GM18868 (cell line): ENCODE data around the gene SGMS1.

Experiments used
- ATAC-seq: cut with Tn5 transposase; IDR thresholded peaks from one replicate; pipeline ENCODE4 v1.9.1; 2021; ENCODE audit warnings: mild to moderate bottlenecking, moderate library complexity; ENCODE audit not compliant: unreplicated experiment

Gene SGMS1

DNA sequence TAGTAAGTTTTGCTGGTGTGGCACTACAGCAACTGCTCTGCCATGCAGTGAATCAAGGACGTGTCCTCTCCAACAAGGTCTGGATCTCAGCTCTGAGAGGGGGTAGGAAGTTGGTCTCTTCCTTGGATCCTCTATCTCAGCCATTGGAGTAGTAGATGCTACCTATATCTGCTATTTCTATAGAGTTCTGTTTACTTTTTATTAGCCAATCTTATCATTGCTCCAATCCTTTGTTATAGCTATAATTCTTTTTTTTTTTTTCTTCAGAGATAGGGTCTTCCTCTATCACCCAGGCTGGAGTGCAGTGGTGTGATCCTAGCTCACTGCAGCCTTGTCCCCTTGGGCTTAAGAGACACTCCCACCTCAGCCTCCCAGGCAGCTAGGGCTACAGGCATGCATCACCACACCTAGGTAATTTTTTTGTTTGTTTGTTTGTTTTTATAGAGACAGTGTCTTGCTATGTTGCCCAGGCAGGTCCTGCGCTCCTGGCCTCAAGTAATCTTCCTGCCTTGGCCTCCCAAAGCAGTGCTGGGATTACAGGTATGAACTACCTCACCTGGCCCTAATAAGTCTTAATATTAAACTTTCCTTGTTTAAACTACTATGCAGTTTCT lies 217.2 kb downstream of the SGMS1 start:
- no peak for ATAC-seq

DNA sequence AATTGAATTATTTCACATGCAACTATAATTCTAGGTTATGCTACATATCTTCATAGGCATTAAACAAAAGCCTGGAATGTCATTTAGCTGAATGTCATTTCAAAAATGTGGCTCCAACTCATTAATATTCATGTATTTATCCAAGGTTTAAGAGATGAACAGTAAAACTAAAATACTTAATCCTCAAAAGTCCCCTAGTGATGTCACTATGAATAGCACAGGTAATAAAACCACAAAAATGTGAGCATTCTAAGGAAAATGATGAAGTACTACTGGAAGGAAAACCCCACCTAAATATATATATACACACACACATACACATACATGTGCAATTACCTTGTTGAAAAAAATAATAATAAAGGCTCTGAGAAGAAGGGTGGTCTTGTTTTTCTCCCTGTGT lies 218.0 kb downstream of the SGMS1 start:
- ATAC-seq: no peak

DNA sequence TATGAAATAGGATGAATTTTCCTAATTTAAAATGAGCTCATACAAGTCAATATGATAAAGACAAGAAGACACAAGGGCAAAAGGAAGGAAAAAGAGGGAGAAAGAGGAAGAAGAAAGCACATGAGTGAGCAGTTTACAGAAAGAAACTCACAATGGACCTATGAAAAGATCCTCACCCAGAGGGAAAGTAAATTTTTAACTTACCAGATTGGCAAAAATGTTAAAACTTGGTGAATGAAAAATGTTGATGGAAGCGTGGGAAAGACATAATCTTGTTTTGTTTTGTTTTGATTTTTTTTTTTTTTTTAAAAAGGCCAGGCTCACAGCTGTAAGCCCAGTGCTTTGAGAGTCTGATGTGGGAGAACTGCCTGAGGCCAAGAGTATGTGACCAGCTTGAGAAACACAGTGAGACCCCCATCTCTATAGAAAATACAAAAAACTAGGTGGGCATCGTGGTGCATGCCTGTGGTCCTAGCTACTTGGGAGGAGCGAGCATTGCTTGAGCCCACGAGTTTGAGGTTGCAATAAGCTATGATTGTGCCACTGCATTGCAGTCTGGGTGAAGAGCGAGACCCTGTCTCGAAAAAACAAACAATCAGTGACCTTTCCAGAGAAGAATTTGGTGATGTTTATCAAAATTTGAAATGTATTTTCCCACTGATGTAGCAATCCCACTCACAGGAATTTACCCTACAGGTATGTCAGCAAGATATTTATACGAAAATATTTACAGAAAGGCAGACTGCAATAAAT lies 219.6 kb downstream of the SGMS1 start:
- no peak for ATAC-seq

DNA sequence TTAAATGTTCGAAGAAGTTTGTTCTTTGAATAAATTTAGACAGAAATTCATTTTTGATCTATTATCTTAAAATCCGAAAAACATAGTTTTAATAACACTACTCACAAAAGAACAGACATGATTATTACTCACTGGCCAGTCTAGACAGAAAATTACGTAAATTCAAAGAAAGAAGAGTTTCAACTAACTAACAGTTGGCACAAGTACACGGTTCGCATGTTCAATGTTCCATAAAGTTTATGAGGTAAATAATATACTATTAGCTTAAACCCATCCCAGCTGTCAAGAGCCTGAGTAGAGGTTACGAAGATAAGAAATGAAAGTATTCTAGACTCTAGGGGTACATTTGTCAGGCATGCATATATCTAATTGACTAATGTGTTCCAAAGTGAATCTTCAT lies 220.7 kb downstream of the SGMS1 start:
- ATAC-seq: no peak

DNA sequence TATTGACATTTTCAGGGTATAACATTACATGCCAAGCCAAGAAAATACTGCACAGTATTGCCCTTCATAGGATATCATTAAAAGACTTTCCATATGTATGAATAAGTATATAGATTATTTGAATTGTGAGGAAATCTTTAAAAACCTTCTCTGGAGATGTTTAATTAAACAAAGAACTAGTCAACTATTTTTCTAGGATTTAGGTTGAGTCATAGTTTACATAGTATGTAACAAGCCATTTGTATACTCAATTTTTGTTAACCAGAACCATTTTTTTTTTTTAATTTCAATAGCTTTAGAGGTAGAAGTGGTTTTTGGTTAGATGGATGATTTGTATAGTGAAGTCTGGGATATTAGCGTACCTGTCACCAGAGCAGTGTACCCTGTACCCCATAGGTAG lies 221.3 kb downstream of the SGMS1 start:
- no peak for ATAC-seq

DNA sequence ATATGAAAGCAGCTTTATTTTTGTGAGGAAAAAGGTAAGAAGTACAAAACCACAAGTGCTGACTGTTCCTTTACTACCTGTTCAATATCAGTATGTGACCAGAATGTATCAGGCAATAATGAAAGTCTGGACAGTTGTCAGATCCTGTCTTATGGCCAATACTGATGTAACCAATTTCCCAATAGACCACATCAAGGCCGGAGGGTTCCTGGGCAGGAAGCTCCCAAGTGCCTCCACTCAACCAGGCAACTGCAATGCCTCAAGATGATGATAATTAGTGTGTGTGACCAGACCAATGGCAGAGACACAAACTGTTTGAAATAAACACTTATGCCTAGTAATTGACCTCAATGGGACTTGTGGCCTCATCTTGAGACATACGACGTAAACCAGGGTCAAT lies 223.1 kb downstream of the SGMS1 start:
- no peak for ATAC-seq

DNA sequence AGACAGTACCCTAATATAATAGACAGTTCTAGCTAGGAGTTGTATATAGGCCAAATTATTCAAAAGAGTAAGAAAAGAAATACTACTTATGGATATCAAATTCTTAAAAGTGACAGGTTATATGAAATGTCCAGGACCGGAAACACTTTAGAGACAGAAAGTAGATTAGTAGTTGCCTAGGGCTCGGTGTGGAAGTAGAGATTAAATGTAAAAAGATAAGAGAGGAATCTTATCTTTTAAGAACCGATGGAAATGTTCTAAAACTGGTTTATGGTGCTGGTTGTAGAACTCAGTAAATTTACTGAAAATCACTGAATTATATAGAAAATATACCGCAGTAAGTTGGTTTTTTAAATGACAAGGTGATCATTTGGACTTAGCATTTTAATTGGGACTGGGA lies 224.9 kb downstream of the SGMS1 start:
- no peak for ATAC-seq

DNA sequence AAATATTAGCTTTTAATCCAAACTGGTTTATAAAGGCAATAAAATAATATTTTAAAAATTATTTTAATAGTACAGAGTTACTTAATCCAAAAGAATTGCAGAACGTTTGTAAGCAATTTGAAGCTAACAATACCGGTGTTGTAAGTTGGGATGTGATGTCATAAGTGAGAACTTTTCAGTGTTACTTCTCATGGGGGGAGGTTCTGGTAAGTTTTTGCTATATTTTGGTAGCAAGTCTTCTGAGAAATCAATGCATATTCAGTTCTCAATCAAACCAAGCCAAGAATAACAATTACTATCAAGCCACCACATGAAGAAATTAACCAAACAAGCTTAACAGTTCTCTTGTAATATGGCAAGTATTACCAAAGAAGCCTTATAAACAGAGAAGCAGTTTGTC lies 225.4 kb downstream of the SGMS1 start:
- no peak for ATAC-seq

DNA sequence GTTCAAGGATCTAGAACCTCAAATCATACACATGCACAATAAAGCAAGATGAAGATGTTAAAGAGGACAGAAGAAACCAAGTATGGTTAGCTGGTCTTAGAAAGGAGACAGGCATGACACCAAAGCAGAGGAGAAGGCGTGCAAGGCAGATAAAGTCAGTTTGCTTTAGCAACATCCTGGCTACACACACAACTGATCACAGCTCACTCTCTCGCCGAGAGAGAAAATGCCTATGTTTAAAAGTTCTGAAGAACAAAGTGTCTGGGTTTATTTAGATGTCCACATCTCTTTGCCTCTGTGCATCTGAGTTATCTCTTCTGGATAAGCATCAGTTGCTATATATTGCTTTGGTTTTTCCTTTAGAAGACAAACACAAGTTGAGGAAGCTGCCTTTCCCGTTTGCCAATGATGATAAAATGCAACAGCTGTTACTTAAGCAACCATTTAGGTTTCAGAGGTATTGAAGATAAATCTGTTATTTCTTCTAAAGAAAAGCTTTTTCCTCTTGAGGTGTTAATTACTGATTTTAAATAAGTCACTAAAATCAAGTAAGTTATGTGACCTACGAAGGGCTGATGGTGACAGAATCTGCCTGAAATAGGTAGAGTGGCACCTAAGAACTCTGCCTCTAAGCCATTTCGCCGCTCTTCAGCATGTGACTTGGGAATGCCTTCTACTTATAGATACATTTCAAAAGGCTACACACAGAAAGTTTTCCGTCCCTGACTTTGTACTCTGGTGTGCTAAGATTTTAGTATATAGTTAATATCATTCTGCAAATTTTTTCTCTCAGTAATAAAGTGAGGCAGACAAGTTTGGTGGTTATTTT lies 226.2 kb downstream of the SGMS1 start:
- peak; percentile 48 for ATAC-seq

DNA sequence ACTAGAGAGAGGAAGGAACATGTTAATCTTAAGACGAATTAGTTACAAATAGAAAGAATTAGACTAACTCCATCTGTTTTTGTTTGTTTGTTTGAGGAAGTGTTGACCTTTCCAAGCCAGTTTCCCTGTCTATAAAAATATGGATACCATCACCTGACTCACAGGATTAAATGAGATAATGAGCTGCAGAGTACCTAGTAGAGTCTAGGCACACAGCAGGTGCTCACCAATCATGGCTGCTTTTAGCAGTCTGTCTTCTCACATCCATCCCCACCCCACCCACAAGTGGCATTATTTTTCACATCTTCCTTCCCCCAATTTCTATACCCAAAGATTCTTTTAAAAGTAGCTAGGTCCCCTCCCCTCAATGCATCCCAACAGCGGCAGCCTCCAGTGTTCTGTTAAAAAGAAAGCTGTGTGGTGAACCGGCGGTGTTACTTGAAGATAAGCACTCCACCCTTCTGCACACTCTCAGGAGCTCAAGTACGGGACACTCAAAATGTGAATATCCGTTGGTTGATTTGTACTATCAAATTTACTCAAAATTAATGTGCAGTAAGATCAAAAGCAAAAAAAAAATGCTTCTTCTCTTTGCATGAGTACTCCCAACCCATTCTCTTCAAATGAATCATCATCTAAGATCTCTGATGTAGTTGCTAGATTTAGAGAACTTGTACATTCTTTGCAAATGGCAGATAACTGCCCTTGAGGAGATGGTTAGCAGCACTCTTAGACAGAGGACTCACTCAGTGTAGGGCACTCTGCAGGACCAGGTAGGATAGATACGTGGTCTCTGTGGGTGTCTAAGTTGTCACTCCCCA lies 227.1 kb downstream of the SGMS1 start:
- peak; percentile 95 for ATAC-seq

DNA sequence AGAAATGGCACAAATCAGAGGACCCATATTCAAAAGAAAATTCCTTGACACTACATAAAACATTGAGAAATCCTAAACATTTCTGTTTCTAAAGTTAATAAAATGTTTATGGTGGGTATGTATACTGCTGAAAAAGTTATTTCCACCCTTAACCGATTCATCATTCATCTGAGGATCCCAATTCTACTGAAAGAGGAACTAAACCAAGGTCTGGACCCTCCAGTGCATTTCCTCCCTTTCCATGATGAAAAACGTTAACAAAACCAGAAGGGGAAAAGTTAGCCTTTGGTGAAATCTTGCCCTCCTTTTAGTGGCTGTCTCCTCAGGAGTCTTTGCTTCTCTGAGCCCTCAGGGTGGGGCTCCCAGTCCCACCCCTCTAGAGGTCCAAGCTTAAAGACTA lies 227.9 kb downstream of the SGMS1 start:
- no peak for ATAC-seq

DNA sequence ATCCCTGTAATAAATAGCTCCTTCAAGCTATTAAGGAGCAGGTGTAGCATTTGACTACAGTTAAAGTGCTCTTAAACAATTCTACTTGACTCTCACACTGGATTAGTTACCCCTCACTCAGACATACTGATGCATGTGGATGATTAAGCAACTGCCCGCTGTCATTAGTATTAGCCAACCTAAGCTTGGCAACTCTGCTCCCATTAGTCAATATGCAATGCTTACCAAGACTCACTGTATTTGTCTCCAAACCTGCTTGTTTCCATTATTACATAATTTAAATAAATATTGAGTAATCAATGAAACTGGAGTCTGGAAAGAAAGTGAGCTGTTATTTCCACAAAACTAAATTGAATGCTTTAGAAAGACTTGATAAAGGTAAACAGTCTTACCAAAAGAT lies 228.5 kb downstream of the SGMS1 start:
- no peak for ATAC-seq

DNA sequence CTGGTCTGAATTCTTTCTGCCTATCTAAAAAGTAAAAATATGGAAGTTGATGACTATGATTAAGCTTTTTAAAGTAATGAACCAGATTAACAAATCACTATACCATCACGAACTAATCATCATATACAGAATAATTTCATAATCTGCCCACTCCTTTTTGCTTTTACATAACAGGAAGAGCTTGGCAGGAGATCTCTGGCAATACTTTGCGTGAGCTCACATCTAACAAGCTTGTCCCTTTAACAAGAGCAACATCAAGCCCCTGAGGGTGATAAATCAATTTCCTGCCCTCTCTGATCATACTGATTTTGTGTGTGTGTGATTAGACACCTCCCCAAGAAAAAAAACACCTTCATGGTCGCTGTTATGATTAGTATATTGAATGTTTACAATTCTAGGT lies 228.9 kb downstream of the SGMS1 start:
- no peak for ATAC-seq

DNA sequence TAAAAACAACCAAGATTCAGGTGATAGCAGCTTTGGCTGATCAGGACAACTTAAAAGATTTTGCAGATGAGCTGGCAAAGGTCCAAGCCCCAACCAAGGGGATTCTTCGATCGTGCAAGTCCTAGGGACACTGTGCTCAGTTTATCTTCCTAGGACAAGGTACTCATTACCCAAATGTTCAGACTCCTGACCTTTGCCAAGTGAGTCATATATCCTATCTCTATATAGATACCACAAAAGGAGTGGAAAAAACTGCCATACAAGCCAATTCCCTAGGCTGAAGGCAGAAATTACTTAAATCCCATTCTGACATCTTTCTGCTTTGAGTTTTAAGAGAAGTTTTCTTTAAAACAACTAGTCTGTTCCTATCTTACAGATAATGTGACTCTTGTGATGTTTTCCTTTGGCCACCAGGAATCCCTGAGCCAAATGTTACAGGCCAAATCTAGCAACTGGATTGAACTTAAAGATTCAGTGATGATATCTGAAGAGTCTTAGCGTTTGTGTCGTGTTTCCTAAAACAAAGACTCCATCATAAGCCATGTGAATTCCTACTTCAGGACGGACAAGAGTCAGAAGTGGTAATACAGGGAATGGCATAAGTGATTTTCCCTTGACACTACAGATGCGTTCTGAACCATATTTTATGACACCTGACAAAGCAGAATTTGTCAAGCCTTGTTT lies 229.8 kb downstream of the SGMS1 start:
- ATAC-seq: no peak

DNA sequence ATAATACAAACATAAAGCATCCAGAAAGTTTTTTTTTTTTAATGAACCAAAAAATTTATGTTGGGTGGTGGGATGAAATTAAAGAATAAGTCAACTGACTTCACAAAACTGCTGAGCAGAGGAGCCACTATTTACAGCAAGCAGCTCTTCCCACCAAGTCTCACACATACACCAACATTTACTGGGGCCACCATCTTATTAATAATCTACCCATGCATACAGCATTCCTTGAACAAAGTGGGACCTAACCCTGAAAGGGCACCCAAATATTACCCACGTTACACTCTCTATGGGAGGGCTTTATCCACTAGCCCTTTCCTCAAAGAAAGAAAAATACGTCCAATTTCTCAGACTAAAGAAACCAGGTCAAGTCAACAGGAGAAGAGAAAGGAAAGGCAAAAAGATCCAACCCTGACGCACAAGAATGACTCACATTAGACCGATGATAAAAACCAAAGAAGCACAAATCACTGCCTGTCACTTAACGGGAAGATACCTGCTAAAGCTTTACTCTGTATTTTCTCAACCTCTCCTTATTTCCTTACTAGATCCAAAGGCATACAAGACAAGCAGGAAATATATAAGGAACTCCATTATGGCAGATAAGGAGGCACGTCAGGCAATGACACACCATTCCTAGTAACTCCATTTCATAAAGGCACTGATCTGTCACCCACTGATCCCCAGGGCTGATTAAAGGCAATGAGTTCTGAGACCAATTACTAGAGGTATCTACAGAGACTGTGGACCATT lies 230.6 kb downstream of the SGMS1 start:
- no peak for ATAC-seq

DNA sequence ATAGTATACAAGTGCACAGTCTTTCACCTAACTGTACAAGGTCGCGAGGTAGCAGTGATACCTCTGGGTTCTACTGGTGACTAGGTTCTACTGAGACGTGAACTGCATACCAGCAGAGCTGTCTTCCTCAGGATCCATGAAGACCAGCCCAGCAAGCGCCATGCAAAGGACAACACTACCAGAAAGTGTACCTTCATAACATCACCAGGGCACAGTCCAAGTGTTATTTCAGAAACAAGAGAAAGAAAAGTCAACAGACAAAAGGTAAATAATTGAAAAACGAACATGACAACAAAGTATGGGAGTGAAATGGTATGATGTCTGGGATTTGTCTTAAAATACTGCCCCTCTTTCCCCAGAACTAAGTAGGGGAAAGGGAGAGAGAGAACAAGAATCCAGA lies 231.3 kb downstream of the SGMS1 start:
- no peak for ATAC-seq

DNA sequence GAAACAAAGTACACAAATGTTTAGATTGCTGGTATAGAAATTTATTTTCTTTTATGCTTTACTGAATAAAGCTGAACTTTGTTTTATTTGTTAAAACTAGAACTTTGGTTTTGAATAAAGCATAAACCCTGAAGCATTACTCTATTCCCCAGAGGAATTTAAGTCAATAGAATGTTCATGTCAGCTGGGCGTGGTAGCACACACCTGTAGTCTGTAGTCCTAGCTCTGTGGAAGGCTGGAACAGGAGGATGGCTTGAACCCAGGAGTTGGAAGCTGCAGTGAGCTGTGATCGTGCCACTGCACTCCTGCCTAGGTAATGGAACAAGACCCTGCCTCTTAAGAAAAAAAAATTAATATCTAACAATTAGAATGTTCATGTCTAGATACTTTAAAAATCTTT lies 233.5 kb downstream of the SGMS1 start:
- ATAC-seq: no peak

DNA sequence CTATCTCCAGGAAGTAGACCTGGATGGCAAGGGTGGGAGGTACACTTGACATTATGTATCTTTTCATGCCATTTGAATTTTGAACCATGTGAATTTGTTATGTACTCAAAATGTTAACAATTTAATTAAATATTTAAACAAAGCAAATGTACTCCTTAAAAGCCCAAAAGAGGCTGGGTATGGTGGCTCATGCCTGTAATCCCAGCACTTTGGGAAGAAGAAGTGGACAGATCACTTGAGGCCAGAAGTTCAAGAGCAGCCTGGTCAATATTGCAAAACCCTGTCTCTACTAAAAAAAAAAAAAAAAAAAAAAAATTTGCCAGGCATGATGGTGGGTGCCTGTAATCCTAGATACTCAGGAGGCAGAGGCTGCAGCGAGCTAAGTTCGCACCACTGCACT lies 235.6 kb downstream of the SGMS1 start:
- ATAC-seq: peak; percentile 27

DNA sequence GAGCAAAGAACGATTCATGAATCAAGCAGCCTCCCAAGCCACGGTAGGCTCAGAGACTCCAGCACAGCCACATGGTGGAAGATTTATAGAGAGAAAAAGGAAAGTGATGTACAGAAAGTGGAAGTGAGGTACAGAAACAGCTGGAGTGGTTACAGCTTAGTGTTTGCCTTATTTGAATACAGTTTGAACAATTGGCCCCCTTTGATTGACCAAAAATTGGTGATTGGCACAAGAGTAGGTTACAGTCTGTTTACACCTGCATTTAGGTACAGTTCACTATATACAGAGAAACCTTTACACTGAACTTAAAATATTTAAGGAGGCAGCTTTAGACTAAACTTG lies 236.1 kb downstream of the SGMS1 start:
- peak; percentile 66 for ATAC-seq
